Measurements from ENCODE around the gene ZNF512B.

GRCh38 chr20:64006902-64007301 lies 37.2 kb upstream of the ZNF512B start:
- TF ChIP-seq GATA2 (IDR thresholded peaks at IDR 0.05; ENCODE audit: low read depth, low read length), result no peak
- no peak for TF ChIP-seq GATA3 (IDR thresholded peaks at IDR 0.05; ENCODE audit: low read depth, low read length)

Measured in SH-SY5Y (cell line).